IPS-18c (cell line): ENCODE results near the gene ZEB2.

Source experiments
- H3K4me3 ChIP-seq: 2 replicates; pipeline ENCODE4 v1.7.0; 2013; ENCODE audit warnings: low read depth, mild to moderate bottlenecking, low read length, moderate library complexity; ENCODE audit not compliant: insufficient read depth
- H3K9me3 ChIP-seq: one replicate; pipeline ENCODE4 v1.6.1; 2013; ENCODE audit warnings: mild to moderate bottlenecking, low read length, moderate library complexity; ENCODE audit not compliant: control insufficient read depth, insufficient read depth

The ZEB2 gene

GRCh38 chr2:144519934-144520731 is at the start of gene ZEB2:
Gene ZEB2, minus strand, starts transcription at chr2:144520119. Its CDS starts 2,769 bp downstream, at chr2:144517350.
- H3K9me3 ChIP-seq = no peaks in the 10 kb centered on the region
- peak within 1 kb of the TSS; percentile 46; the same call in 1 of the 2 replicates for H3K4me3 ChIP-seq

GRCh38 chr2:144567745-144568144 is 47.8 kb upstream of the ZEB2 start:
- Histone ChIP-seq H3K9me3 (no peaks in the 10 kb centered on the region), H3K4me3 (no peak overlapping the region)

GRCh38 chr2:144566448-144566847 is 46.5 kb upstream of the ZEB2 start:
- no peak overlapping the region for H3K4me3 ChIP-seq
- no peaks in the 10 kb centered on the region for H3K9me3 ChIP-seq

GRCh38 chr2:144560251-144560650 is 40.3 kb upstream of the ZEB2 start:
- H3K4me3 ChIP-seq = no peak overlapping the region

GRCh38 chr2:144559681-144560080 is 39.8 kb upstream of the ZEB2 start:
- H3K9me3 ChIP-seq = no peaks in the 10 kb centered on the region
- no peak overlapping the region for H3K4me3 ChIP-seq

More at GRCh38 chr2:144560251-144560650, 40.3 kb upstream of the ZEB2 start:
- H3K9me3 ChIP-seq = no peaks in the 10 kb centered on the region

GRCh38 chr2:144559242-144559641 is 39.3 kb upstream of the ZEB2 start:
- no peaks in the 10 kb centered on the region for H3K9me3 ChIP-seq
- H3K4me3 ChIP-seq = no peak overlapping the region

- no peak overlapping the region for H3K4me3 ChIP-seq
- H3K9me3 ChIP-seq = no peaks in the 10 kb centered on the region
Observed at GRCh38 chr2:144554492-144555210, 34.7 kb upstream of the ZEB2 start.

GRCh38 chr2:144553379-144553778 is 33.5 kb upstream of the ZEB2 start:
- Histone ChIP-seq H3K9me3 (no peaks in the 10 kb centered on the region), H3K4me3 (no peak overlapping the region)

GRCh38 chr2:144552821-144553220 is 32.9 kb upstream of the ZEB2 start:
- Histone ChIP-seq H3K4me3 (no peak overlapping the region), H3K9me3 (no peaks in the 10 kb centered on the region)

- Histone ChIP-seq H3K4me3 (no peak overlapping the region), H3K9me3 (no peaks in the 10 kb centered on the region)
Observed at GRCh38 chr2:144550911-144551310, 31.0 kb upstream of the ZEB2 start.

- Histone ChIP-seq H3K4me3 (no peak overlapping the region), H3K9me3 (no peaks in the 10 kb centered on the region)
Observed at GRCh38 chr2:144550084-144550483, 30.2 kb upstream of the ZEB2 start.

GRCh38 chr2:144548532-144549191 is 28.7 kb upstream of the ZEB2 start:
- no peak overlapping the region for H3K4me3 ChIP-seq
- H3K9me3 ChIP-seq = no peaks in the 10 kb centered on the region

- no peaks in the 10 kb centered on the region for H3K9me3 ChIP-seq
- no peak overlapping the region for H3K4me3 ChIP-seq
Observed at GRCh38 chr2:144548088-144548487, 28.2 kb upstream of the ZEB2 start.

GRCh38 chr2:144547494-144547893 is 27.6 kb upstream of the ZEB2 start:
- Histone ChIP-seq H3K4me3 (no peak overlapping the region), H3K9me3 (no peaks in the 10 kb centered on the region)

GRCh38 chr2:144546933-144547332 is 27.0 kb upstream of the ZEB2 start:
- no peak overlapping the region for H3K4me3 ChIP-seq
- no peaks in the 10 kb centered on the region for H3K9me3 ChIP-seq

- no peak overlapping the region for H3K4me3 ChIP-seq
- no peaks in the 10 kb centered on the region for H3K9me3 ChIP-seq
Observed at GRCh38 chr2:144545787-144546186, 25.9 kb upstream of the ZEB2 start.

- H3K9me3 ChIP-seq = no peaks in the 10 kb centered on the region
- H3K4me3 ChIP-seq = no peak overlapping the region
Observed at GRCh38 chr2:144544053-144544452, 24.1 kb upstream of the ZEB2 start.

- H3K9me3 ChIP-seq = no peaks in the 10 kb centered on the region
- H3K4me3 ChIP-seq = no peak overlapping the region
Observed at GRCh38 chr2:144541396-144541795, 21.5 kb upstream of the ZEB2 start.
